AG04450 (cell line): ENCODE measurements around the gene ALDH9A1. TPM values are rescaled to one million over a fixed set of nuclear protein-coding genes. Genes with fewer than 3 reads are reported as not detected.

Experiments used
- CTCF ChIA-PET: fragments of 300-600, 350-600 bp; formaldehyde crosslinking; extraction: SDS; loops from one replicate; lab custom pipeline; 2022; ENCODE audit warnings: antibody characterized with exemption, inconsistent platforms; lab: Charles Lee
- POLR2A ChIA-PET: fragments of 350-600 bp; formaldehyde crosslinking; extraction: SDS; loops from one replicate; lab custom pipeline; 2021; ENCODE audit warnings: antibody characterized with exemption, inconsistent platforms; lab: Yijun Ruan, JAX
- DNase-seq: peaks from one replicate; pipeline ENCODE4 v3.0.0-alpha.2; 2011; ENCODE audit warnings: low read depth, low spot score
- H3K27ac ChIP-seq: one replicate; pipeline ENCODE4 v1.5.1; 2012; ENCODE audit warnings: low read depth, low read length, control low read depth
- H3K27me3 ChIP-seq: one replicate; pipeline ENCODE4 v1.6.0; 2012; ENCODE audit warnings: low read length; ENCODE audit not compliant: control insufficient read depth, insufficient read depth
- H3K4me3 ChIP-seq: 2 replicates; pipeline ENCODE4 v1.5.1; 2011; ENCODE audit warnings: mild to moderate bottlenecking, low read depth, low read length, control low read depth
- H3K9me3 ChIP-seq: 2 replicates; pipeline ENCODE4 v1.5.1; 2012; ENCODE audit warnings: low read length; ENCODE audit not compliant: control insufficient read depth, insufficient read depth
- CTCF ChIP-seq: IDR thresholded peaks from 2 replicates; pipeline ENCODE4 v1.5.1; 2011; ENCODE audit warnings: low read depth, low read length, control low read depth, inconsistent platforms
- polyA plus RNA-seq: library from polyadenylated mRNA; depleted of rRNA; stranded (reverse); fragments of >200 nt; gene quantifications from 2 replicates; pipeline ENCODE4 v1.2.3, GENCODE V29; 2011

Gene ALDH9A1
- polyA plus RNA-seq, 1 experiment = 149 TPM

GRCh38 chr1:165632491-165632890, 65.9 kb downstream of the ALDH9A1 start:
- peak overlapping the region; percentile 92 for H3K4me3 ChIP-seq
- ChIA-PET CTCF (interaction anchor here (0.6 to 1.5 kb wide), 2 partner anchors 30 to 280 kb away, joined by 3 to 4 read pairs; no protein-coding TSS in a partner anchor), POLR2A (interaction anchor here (0.6 to 1.0 kb wide), 2 partner anchors 20 to 89 kb away, joined by 3 read pairs; no protein-coding TSS in a partner anchor)
- no peak for DNase-seq
- no peaks in the 10 kb centered on the region for H3K9me3 ChIP-seq
- H3K27me3 ChIP-seq = no peaks in the 10 kb centered on the region
- TF ChIP-seq CTCF = no peak
- H3K27ac ChIP-seq = peak overlapping the region; percentile 87

- no peak for DNase-seq
- H3K4me3 ChIP-seq = peak overlapping the region; percentile 92
- no peaks in the 10 kb centered on the region for H3K27me3 ChIP-seq
- H3K9me3 ChIP-seq = no peaks in the 10 kb centered on the region
- peak overlapping the region; percentile 87 for H3K27ac ChIP-seq
- POLR2A ChIA-PET = interaction anchor here (0.6 to 1.0 kb wide), 2 partner anchors 20 to 90 kb away, joined by 3 read pairs; no protein-coding TSS in a partner anchor
- no peak for TF ChIP-seq CTCF
- CTCF ChIA-PET = interaction anchor here (0.6 to 1.5 kb wide), 2 partner anchors 30 to 281 kb away, joined by 3 to 4 read pairs; no protein-coding TSS in a partner anchor
Measured at GRCh38 chr1:165632152-165632469, 66.3 kb downstream of the ALDH9A1 start.

GRCh38 chr1:165631342-165632151, 66.8 kb downstream of the ALDH9A1 start:
- ChIA-PET POLR2A (interaction anchor here (0.6 to 1.0 kb wide), 2 partner anchors 21 to 90 kb away, joined by 3 read pairs; no protein-coding TSS in a partner anchor), CTCF (interaction anchor here (0.6 to 1.5 kb wide), 2 partner anchors 29 to 281 kb away, joined by 3 to 4 read pairs; no protein-coding TSS in a partner anchor)
- no peaks in the 10 kb centered on the region for H3K27me3 ChIP-seq

GRCh38 chr1:165630629-165631341, 67.6 kb downstream of the ALDH9A1 start, which contains the start of gene MGST3:
Gene MGST3 (plus strand): TSS chr1:165631234. CDS start chr1:165649848, 18,614 bp downstream.
- CTCF ChIA-PET = interaction anchor here (1.2 kb wide), 2 partner anchors 33 to 67 kb away, joined by 3 to 5 read pairs; no protein-coding TSS in a partner anchor

More at GRCh38 chr1:165631342-165632151, 66.8 kb downstream of the ALDH9A1 start:
- Histone ChIP-seq H3K4me3 (peak overlapping the region; percentile 92), H3K9me3 (no peaks in the 10 kb centered on the region), H3K27ac (peak overlapping the region; percentile 87)
- 0 out of 2 replicates have a peak, but pooled peaks have one; percentile 24 for TF ChIP-seq CTCF
- peak; percentile 62 for DNase-seq

More at GRCh38 chr1:165630629-165631341, 67.6 kb downstream of the ALDH9A1 start, which contains the start of gene MGST3:
- POLR2A ChIA-PET = no interaction called here
- H3K27me3 ChIP-seq = peaks cover 3% of the 10 kb centered on the region
- peak; percentile 87 for DNase-seq
- H3K4me3 ChIP-seq = peak within 1 kb of the TSS; percentile 92
- no peaks in the 10 kb centered on the region for H3K9me3 ChIP-seq
- no peak for TF ChIP-seq CTCF
- H3K27ac ChIP-seq = peak within 1 kb of the TSS; percentile 87
